Hepatocyte (in vitro differentiated cells): ENCODE results near the gene NPPC. TPM values are rescaled to one million over a fixed set of nuclear protein-coding genes. Genes with fewer than 3 reads are reported as not detected.

Source experiments
- DNase-seq: peaks from one replicate; pipeline ENCODE4 v3.0.0-alpha.2; 2016; ENCODE audit warnings: low spot score
- H2AFZ ChIP-seq: fragments of 200-600 bp; sonication (generic); 2 replicates; pipeline ENCODE4 v1.6.0; 2016; ENCODE audit warnings: antibody characterized with exemption, mild to moderate bottlenecking
- H3K27ac ChIP-seq: fragments of 200-600 bp; sonication (generic); 2 replicates; pipeline ENCODE4 v1.5.1; 2016; ENCODE audit warnings: mild to moderate bottlenecking
- H3K27me3 ChIP-seq: fragments of 200-600 bp; sonication (generic); 2 replicates; pipeline ENCODE4 v1.6.1; 2016
- H3K36me3 ChIP-seq: fragments of 200-600 bp; sonication (generic); replicated peaks from 2 replicates; pipeline ENCODE4 v1.5.1; 2016; ENCODE audit warnings: low read depth; ENCODE audit not compliant: insufficient read depth
- H3K4me1 ChIP-seq: fragments of 200-600 bp; sonication (generic); 2 replicates; pipeline ENCODE4 v1.5.1; 2016; ENCODE audit warnings: mild to moderate bottlenecking, moderate library complexity; ENCODE audit not compliant: insufficient read depth
- H3K4me2 ChIP-seq: fragments of 200-600 bp; sonication (generic); 2 replicates; pipeline ENCODE4 v1.6.0; 2016
- H3K4me3 ChIP-seq: fragments of 200-600 bp; sonication (generic); 2 replicates; pipeline ENCODE4 v1.5.1; 2016; ENCODE audit warnings: mild to moderate bottlenecking
- H3K79me2 ChIP-seq: fragments of 200-600 bp; sonication (generic); 2 replicates; pipeline ENCODE4 v1.6.0; 2017; ENCODE audit warnings: mild to moderate bottlenecking
- H3K9me2 ChIP-seq: fragments of 200-600 bp; sonication (generic); replicated peaks from 2 replicates; pipeline ENCODE4 v1.6.0; 2017; ENCODE audit warnings: mild to moderate bottlenecking; ENCODE audit not compliant: insufficient read depth
- H3K9me3 ChIP-seq: fragments of 200-600 bp; sonication (generic); 2 replicates; pipeline ENCODE4 v1.5.1; 2016; ENCODE audit warnings: low read depth, mild to moderate bottlenecking
- H4K20me1 ChIP-seq: fragments of 200-600 bp; sonication (generic); 2 replicates; pipeline ENCODE4 v1.6.0; 2016; ENCODE audit warnings: mild to moderate bottlenecking; ENCODE audit not compliant: insufficient read depth, poor library complexity, severe bottlenecking
- EZH2 ChIP-seq: fragments of 200-600 bp; sonication (generic); IDR thresholded peaks from 2 replicates; pipeline ENCODE4 v1.6.1; 2016; ENCODE audit warnings: antibody characterized with exemption, mild to moderate bottlenecking, borderline replicate concordance
- EZH2phosphoT487 ChIP-seq: fragments of 200-600 bp; sonication (generic); IDR thresholded peaks from one replicate; pipeline ENCODE4 v1.6.1; 2018; ENCODE audit warnings: antibody characterized with exemption, mild to moderate bottlenecking, low read depth, moderate library complexity; ENCODE audit not compliant: unreplicated experiment, severe bottlenecking
- WGBS: methylation state at CpG from one replicate; pipeline ENCODE4 v1.1.6; 2016; ENCODE audit warnings: low lambda C conversion rate; ENCODE audit errors: missing lambda C conversion rate; 5-methylcytosine and 5-hydroxymethylcytosine counted together
- polyA plus RNA-seq: library from polyadenylated mRNA; unstranded; fragments of >200 nt; fragmentation: Nextera tagmentation; extraction: Ambion mirVana; gene quantifications from 2 replicates; pipeline ENCODE4 v1.2.1, GENCODE V29; 2016
- total RNA-seq: library from RNA; depleted of rRNA; stranded (reverse); fragments of >200 nt; gene quantifications from 2 replicates; pipeline ENCODE4 v1.2.3, GENCODE V29; 2014
- TF ChIP-seq, protein P1 (sequence below): fragments of 200-600 bp; sonication (generic); IDR thresholded peaks from 2 replicates; pipeline ENCODE4 v1.5.1; 2016; ENCODE audit warnings: antibody characterized with exemption, mild to moderate bottlenecking; ENCODE audit not compliant: poor library complexity

The NPPC gene
- total and polyA plus RNA-seq, 2 experiments from 2014 or later = 1.8 TPM; not detected in 1

DNA sequence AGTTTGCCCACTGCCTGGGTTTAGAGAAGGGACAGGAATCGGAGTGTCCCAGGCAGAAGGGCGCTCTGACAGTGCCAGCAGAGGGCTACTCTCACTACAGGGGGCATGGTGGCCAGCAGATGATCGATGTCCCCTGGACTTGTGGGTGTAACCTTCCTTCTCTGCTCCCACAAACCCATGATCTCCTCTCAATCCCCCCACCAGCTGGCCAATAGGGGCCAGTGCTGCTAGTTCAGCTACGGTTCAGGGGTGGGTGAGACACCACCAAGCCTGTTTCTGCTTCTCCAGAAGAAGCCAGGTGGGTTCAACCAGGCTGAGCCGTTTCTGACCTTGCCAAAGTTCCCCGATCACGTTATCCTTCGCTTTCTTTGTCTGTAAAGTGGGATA is 1.3 kb downstream of the NPPC start:
- no peaks in the 10 kb centered on the region for H3K79me2 ChIP-seq
- no peaks in the 10 kb centered on the region for H3K9me2 ChIP-seq
- peaks cover 65% of the 10 kb centered on the region for H3K27me3 ChIP-seq
- peak overlapping the region; percentile 100 for H3K4me2 ChIP-seq
- H3K4me1 ChIP-seq = peaks cover 15% of the 10 kb centered on the region
- no peak overlapping the region for H3K27ac ChIP-seq
- TF ChIP-seq EZH2phosphoT487 = no peak
- TF ChIP-seq, protein P1, sequence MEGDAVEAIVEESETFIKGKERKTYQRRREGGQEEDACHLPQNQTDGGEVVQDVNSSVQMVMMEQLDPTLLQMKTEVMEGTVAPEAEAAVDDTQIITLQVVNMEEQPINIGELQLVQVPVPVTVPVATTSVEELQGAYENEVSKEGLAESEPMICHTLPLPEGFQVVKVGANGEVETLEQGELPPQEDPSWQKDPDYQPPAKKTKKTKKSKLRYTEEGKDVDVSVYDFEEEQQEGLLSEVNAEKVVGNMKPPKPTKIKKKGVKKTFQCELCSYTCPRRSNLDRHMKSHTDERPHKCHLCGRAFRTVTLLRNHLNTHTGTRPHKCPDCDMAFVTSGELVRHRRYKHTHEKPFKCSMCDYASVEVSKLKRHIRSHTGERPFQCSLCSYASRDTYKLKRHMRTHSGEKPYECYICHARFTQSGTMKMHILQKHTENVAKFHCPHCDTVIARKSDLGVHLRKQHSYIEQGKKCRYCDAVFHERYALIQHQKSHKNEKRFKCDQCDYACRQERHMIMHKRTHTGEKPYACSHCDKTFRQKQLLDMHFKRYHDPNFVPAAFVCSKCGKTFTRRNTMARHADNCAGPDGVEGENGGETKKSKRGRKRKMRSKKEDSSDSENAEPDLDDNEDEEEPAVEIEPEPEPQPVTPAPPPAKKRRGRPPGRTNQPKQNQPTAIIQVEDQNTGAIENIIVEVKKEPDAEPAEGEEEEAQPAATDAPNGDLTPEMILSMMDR = no peak
- TF ChIP-seq EZH2 = no peak
- no peak for DNase-seq
- no peaks in the 10 kb centered on the region for H3K36me3 ChIP-seq
- WGBS = 45% methylated on average over 8 of the region's 8 CpGs
- H3K9me3 ChIP-seq = no peaks in the 10 kb centered on the region
- no peak overlapping the region for H3K4me3 ChIP-seq
- no peak overlapping the region for H2AFZ ChIP-seq
- H4K20me1 ChIP-seq = no peaks in the 10 kb centered on the region

DNA sequence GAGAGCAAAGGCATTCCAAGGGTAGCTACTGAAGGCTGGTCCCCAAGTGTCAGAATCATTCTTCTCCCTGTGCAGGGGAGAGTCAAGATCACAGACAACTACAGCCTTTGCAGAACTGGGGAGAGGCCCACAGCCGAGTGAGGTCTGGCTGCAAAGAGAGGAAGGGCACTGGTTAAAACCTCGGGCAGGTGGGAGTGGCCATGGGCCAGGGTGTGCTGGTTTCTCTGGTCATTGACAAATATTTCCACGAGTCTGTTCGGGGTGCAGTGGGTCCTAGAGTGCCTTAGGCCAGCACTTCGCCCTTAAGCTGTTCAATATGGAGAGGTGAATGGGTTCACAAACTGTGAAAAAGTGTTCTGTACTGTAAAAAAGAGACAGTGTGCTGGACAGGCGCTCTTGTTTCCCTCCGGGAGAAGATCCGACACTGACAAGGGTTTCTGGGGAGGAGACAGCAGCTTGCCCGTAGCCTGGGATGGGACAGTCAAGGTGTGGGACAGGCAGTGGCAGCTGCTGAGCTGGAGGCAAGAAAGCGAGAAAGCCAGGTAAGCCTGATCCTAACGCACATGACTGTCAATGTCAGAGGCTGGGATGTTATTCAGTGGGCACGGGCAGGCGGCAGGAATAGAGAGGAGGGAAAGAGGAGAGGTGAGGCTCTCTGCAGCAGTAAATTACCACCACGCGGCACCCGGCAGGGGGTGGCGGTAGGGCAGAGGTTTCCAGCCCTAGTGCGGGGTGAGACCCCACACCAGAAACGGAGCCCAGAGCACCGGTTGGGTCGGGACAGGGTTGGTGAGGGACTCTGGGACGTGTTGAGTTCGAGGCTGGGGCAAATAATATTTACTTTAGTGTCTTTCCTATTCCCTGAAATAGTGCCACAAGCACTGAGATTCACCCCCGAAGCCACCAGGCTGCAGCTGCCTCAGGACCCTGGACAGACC is 2.0 kb downstream of the NPPC start:
- Histone ChIP-seq H4K20me1 (no peaks in the 10 kb centered on the region), H3K9me3 (no peaks in the 10 kb centered on the region), H3K4me3 (no peak overlapping the region), H3K27ac (no peak overlapping the region), H3K36me3 (no peaks in the 10 kb centered on the region), H3K4me1 (peaks cover 15% of the 10 kb centered on the region), H3K27me3 (peaks cover 63% of the 10 kb centered on the region), H2AFZ (no peak overlapping the region), H3K4me2 (no peak overlapping the region), H3K79me2 (no peaks in the 10 kb centered on the region), H3K9me2 (no peaks in the 10 kb centered on the region)
- DNase-seq = no peak
- 72% methylated on average over 24 of the region's 24 CpGs for WGBS
- TF ChIP-seq EZH2 = no peak
- TF ChIP-seq EZH2phosphoT487 = no peak
- TF ChIP-seq, protein P1 = no peak

DNA sequence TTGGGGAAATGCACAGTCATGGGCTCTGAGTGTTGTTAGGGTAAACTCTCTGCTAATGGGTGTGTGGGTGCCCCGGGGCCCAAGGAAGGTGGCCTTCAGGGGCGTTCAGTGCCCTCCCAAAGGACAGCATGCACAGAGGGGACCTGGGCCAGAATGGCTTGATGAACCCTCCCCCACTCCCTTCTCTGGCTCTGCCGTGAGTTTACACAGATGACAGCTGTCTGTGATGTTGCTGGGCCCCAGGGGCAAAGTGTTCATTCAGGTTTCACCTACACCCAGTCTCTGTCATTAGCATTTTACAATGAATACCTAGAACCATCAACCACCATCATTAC is 3.2 kb downstream of the NPPC start:
- no peak overlapping the region for H3K4me2 ChIP-seq
- peaks cover 51% of the 10 kb centered on the region for H3K27me3 ChIP-seq
- H3K4me3 ChIP-seq = no peak overlapping the region
- H3K79me2 ChIP-seq = no peaks in the 10 kb centered on the region
- H3K9me3 ChIP-seq = no peaks in the 10 kb centered on the region
- TF ChIP-seq EZH2phosphoT487 (no peak), EZH2 (no peak)
- TF ChIP-seq, protein P1 = no peak
- no peaks in the 10 kb centered on the region for H3K36me3 ChIP-seq
- peaks cover 15% of the 10 kb centered on the region for H3K4me1 ChIP-seq
- H2AFZ ChIP-seq = no peak overlapping the region
- WGBS = 83% methylated on average over 3 of the region's 3 CpGs
- H3K9me2 ChIP-seq = no peaks in the 10 kb centered on the region
- no peak for DNase-seq
- no peaks in the 10 kb centered on the region for H4K20me1 ChIP-seq
- no peak overlapping the region for H3K27ac ChIP-seq
